HG03354 (cell line): Measurements from ENCODE around the gene TEAD4.

Source experiments
- ATAC-seq: cut with Tn5 transposase; IDR thresholded peaks from one replicate; pipeline ENCODE4 v1.9.1; 2021; ENCODE audit warnings: mild to moderate bottlenecking; ENCODE audit not compliant: unreplicated experiment, poor library complexity, severe bottlenecking

Gene TEAD4

DNA sequence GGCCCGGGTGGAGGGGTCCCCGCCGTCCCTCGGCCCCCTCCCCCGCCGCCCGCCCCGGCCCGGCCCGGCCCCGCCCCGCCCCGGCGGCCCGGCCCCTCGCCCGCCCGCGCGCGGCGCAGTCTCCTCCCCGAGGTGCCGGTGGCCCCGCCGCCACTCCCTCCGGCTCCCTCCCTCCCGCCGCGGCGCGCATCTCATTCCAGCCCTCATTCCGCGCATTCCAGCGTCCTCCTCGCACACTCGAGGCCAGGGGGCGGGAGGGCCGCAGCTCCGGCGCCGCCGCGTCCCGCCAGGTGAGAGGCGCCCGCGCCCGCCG lies at the start of gene TEAD4:
TSS of gene TEAD4 (plus strand) at position 206 of the 313 bp plus-strand sequence.
- ATAC-seq: no peak

GRCh38 chr12:2912216-2912575 lies 47.0 kb upstream of the TEAD4 start:
- no peak for ATAC-seq

DNA sequence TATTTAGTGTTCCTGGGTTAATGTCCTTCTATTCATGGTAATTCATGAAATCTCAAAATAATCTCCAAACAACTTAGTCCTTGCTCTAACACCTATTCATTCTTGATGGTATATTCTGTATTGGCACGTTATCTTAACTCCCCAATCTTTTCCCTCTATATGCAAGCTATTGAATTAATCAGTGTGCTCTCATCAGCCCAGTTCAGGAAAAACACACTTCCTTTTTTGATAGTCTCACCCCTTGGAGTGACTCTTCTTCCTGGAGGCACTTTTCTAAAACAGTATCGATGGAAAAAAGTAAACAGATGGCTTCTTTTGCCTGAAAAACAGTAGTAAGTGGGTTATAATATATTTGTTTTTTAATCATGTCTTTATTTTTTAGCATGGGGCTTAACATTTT lies 39.9 kb upstream of the TEAD4 start:
- ATAC-seq: no peak

DNA sequence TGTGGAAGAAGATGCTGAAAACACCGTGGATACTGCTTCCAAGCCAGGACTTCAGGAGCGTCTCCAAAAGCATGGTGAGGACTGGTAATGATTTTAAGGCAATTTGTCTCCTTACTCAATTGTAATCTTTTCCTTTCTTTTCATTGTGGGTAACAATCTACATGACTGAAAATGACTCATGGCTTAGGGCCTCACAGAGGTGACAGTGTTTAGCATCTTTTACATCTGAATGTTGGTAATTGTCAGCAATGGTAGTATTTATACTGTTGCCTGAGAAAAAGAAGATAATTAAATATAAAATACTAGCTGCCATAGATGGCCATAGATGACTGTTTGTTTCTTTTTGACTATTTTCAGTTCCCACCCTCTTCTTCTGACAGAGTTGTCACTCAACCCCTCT lies 36.9 kb upstream of the TEAD4 start:
- ATAC-seq: no peak

- no peak for ATAC-seq
Observed at GRCh38 chr12:2923057-2923456, 36.1 kb upstream of the TEAD4 start.

DNA sequence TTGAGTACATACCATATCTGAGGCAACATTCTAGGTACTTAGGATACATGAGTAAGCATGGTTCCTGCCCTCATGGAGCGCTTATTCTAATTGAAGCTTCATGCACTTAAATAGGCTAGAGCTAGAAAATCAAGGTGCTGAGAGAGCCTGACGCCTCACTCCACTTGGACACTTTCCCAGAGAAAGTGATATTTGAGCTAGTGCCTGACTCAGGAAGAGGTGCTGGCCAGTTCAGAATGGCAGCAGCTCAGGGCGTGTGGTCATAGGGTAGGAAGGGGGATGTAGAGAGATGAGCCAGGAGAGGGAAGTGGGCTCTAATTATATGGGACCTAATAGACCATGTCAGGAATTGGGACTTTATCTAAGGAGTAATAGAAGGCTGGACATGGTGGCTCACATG lies 35.2 kb upstream of the TEAD4 start:
- no peak for ATAC-seq

- no peak for ATAC-seq
Observed at GRCh38 chr12:2925322-2925995, 33.7 kb upstream of the TEAD4 start.

- no peak for ATAC-seq
Observed at GRCh38 chr12:2930865-2931264, 28.3 kb upstream of the TEAD4 start.

- ATAC-seq: no peak
Observed at GRCh38 chr12:2933586-2933985, 25.6 kb upstream of the TEAD4 start.

DNA sequence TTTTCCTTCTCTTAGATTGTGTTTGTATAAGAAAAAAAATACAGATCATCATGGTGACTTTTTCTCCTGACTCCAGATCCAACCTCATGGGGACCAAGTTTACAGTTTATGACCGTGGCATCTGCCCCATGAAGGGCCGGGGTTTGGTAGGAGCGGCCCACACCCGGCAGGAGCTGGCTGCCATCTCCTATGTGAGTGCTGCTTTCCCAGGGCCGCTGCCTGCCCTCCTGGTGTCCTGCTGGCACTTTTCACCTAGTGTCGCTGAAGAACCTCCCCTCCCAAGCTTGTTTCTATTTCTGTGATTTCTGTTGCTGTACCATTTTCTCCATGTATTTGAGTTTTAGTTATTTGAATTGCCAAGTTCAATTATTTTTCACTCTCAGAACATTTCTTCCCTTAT lies 24.8 kb upstream of the TEAD4 start:
- ATAC-seq: no peak

- ATAC-seq: no peak
Observed at GRCh38 chr12:2936301-2936700, 22.9 kb upstream of the TEAD4 start.

GRCh38 chr12:2937500-2937899 lies 21.7 kb upstream of the TEAD4 start:
- no peak for ATAC-seq

GRCh38 chr12:2939191-2939590 lies 20.0 kb upstream of the TEAD4 start:
- no peak for ATAC-seq

GRCh38 chr12:2940564-2940963 lies 18.6 kb upstream of the TEAD4 start:
- ATAC-seq: no peak

GRCh38 chr12:2941524-2941923 lies 17.7 kb upstream of the TEAD4 start:
- ATAC-seq: no peak

GRCh38 chr12:2944401-2945047 lies 14.7 kb upstream of the TEAD4 start:
- ATAC-seq: no peak

DNA sequence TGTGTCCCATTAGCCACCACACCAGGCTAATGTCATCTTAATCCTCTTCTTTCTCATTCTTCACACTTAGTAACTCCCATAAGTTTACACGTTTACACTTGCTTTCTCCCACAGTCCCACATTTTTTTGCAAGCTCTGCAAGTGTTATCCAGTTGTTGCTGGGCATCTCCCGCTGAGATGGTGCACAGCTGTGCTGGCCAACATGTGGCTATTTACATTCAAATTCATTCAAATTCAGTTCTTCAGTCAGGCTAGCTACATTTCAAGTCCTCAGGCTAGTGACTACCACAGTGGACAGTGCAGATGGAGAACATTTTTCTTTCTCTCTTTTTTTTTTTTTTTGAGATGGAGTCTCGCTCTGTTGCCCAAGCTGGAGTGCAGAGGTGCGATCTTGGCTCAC lies 9.8 kb upstream of the TEAD4 start:
- no peak for ATAC-seq

GRCh38 chr12:2955888-2956287 lies 3.3 kb upstream of the TEAD4 start:
- no peak for ATAC-seq

GRCh38 chr12:2957816-2958431 lies 1.3 kb upstream of the TEAD4 start:
- no peak for ATAC-seq

DNA sequence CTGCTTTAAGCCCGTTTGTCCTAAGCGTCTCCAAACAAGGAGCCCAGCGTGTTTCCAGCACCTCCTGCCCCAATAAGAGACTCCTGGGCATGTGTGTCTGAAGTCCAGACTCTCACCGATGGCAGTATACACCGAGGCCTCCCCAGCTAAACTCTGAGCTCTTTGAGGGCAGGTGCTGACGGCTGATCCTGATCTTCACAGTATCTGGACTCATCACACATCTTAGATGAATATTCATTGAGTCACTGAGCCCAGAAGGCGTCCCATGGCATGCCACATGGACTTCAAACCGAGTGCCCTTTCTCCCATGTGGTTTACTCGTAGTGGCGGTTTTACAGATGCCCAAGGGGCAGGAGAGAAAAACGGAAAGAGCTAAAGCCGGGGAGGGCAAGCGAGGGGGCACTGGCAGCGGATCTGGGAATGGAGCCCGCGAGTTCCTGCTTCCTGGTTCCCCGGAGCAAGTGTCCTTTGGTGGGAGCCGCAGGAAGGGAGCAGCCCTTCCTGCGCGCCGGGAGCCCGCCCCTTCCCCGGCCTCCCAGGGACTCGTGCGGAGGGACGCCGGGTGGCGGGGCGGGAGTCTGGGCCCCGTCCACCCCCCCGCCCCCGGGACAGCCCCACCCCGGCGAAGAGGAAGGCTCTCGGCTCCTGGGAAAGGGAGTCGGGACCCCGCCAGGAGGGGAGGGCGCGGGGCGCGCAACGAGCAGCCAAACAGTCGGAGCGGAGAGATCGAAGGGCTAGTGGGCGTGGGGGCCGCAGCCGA lies 585 bp upstream of the TEAD4 start:
- no peak for ATAC-seq
